Measurements from ENCODE around the gene PDE4D. TPM values are rescaled to one million over a fixed set of nuclear protein-coding genes. Genes with fewer than 3 reads are reported as not detected.
A peak's percentile ranks its signal among the peaks of the same experiment; 100 is the strongest.

The PDE4D gene
- total and polyA plus RNA-seq, 2 of the 4 experiments (the other 2 are of a cell fraction), result 1.4 to 7.9 TPM

DNA sequence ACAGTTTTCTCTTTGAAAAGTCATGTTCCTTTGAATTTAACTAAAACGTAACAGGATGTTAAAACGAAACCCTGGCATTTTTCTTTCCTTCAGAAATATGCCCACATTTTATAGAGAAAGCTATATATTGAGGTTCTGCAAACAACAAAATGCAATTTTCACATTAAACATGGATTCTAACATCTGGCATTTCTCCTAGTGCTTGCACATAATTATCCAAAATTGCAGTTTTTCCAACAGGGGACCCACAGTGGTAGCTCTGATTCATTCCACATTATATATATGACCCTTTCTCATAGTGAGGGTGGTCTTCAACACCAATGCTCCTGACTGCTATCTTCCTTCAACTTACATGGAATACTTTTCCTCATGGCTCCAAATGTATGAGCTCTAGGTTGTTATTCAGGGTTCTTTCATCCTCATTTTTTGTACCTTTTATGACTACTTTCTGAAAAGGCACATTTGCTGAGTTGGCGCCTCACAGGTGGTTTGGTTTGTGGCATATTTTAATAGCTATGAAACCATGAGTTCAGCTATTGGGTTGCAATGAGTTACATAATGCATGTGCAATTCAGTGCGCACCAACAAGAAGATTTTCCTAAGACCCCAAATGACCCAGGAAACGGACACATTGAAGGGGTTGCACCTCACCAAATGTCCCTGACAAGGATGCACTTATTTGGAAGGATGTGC is 758.9 kb downstream of the PDE4D start:
- POLR2A ChIA-PET (ENCODE audit: unreplicated experiment), result no interaction called here
- no peak overlapping the region for H4K5ac ChIP-seq (ENCODE audit: low read depth, low read length)
- ATAC-seq (ENCODE audit: low read depth) (no peak), DNase-seq (no peak)
- no peaks in the 10 kb centered on the region for H3K79me1 ChIP-seq (ENCODE audit: low read depth in 1 of 2, low read length in 2 of 2)
- no peaks in the 10 kb centered on the region for H3K36me3 ChIP-seq (ENCODE audit: control insufficient read depth, insufficient read depth, low read length)
- peak overlapping the region; percentile 13; the same call in 1 of the 2 replicates for H3K18ac ChIP-seq (ENCODE audit: low read depth, low read length)
- CTCF ChIA-PET, result interaction anchor here (1.2 kb wide), 1 partner anchor 16 kb away, joined by 3 read pairs; no protein-coding TSS in a partner anchor
- no peak overlapping the region for H2BK20ac ChIP-seq (ENCODE audit: low read depth, low read length)
- TF ChIP-seq, protein P1, sequence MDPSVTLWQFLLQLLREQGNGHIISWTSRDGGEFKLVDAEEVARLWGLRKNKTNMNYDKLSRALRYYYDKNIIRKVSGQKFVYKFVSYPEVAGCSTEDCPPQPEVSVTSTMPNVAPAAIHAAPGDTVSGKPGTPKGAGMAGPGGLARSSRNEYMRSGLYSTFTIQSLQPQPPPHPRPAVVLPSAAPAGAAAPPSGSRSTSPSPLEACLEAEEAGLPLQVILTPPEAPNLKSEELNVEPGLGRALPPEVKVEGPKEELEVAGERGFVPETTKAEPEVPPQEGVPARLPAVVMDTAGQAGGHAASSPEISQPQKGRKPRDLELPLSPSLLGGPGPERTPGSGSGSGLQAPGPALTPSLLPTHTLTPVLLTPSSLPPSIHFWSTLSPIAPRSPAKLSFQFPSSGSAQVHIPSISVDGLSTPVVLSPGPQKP (IDR thresholded peaks at IDR 0.05; ENCODE audit: borderline replicate concordance, low read depth, low read length), result no peak
- TF ChIP-seq RAD21 (IDR thresholded peaks at IDR 0.05; ENCODE audit: low read length), result no peak
- TF ChIP-seq, protein P2, sequence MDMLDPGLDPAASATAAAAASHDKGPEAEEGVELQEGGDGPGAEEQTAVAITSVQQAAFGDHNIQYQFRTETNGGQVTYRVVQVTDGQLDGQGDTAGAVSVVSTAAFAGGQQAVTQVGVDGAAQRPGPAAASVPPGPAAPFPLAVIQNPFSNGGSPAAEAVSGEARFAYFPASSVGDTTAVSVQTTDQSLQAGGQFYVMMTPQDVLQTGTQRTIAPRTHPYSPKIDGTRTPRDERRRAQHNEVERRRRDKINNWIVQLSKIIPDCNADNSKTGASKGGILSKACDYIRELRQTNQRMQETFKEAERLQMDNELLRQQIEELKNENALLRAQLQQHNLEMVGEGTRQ (IDR thresholded peaks at IDR 0.05; ENCODE audit: low read depth, low read length), result no peak
- TF ChIP-seq, protein P3, sequence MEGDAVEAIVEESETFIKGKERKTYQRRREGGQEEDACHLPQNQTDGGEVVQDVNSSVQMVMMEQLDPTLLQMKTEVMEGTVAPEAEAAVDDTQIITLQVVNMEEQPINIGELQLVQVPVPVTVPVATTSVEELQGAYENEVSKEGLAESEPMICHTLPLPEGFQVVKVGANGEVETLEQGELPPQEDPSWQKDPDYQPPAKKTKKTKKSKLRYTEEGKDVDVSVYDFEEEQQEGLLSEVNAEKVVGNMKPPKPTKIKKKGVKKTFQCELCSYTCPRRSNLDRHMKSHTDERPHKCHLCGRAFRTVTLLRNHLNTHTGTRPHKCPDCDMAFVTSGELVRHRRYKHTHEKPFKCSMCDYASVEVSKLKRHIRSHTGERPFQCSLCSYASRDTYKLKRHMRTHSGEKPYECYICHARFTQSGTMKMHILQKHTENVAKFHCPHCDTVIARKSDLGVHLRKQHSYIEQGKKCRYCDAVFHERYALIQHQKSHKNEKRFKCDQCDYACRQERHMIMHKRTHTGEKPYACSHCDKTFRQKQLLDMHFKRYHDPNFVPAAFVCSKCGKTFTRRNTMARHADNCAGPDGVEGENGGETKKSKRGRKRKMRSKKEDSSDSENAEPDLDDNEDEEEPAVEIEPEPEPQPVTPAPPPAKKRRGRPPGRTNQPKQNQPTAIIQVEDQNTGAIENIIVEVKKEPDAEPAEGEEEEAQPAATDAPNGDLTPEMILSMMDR (conservative IDR thresholded peaks at IDR 0.05; ENCODE audit: low read depth, low read length), result no peak
- TF ChIP-seq RFX5 (IDR thresholded peaks at IDR 0.05; ENCODE audit: low read depth, low read length), result no peak
- TF ChIP-seq SMC3 (IDR thresholded peaks at IDR 0.05; ENCODE audit: low read depth, low read length), result no peak
- TF ChIP-seq MAFK (IDR thresholded peaks at IDR 0.05; ENCODE audit: low read depth, low read length), result peak; percentile 54; the same call in 1 of the 2 replicates
- in situ Hi-C loops (cut with MboI; ENCODE audit: low sequenced_read_pairs), result no loop called here
- H3K9me3 ChIP-seq (ENCODE audit: control insufficient read depth, insufficient read depth, low read length), result no peaks in the 10 kb centered on the region
- H3K4me2 ChIP-seq (ENCODE audit: low read depth, low read length), result no peak overlapping the region
- no peak overlapping the region for H3K4me3 ChIP-seq (ENCODE audit: insufficient read depth, low read depth, low read length)
- WGBS, 2 experiments (ENCODE audit: extremely low coverage in 2 of 2, insufficient read length in 1 of 2), result 100% methylated on average over 1 of the region's 5 CpGs; no CpG with 5 or more reads in 1 of the 2 experiments
- no TSS peak for BruUV-seq (replicated peaks)
- H3K9me1 ChIP-seq (ENCODE audit: insufficient read depth, low read length), result peaks cover 5% of the 10 kb centered on the region
- no peaks in the 10 kb centered on the region for H3K27me3 ChIP-seq (ENCODE audit: control insufficient read depth, insufficient read depth, low read length)
- no peak overlapping the region for H2BK5ac ChIP-seq (ENCODE audit: low read depth, low read length, poor library complexity, severe bottlenecking)
- H3K4me1 ChIP-seq (ENCODE audit: control insufficient read depth, insufficient read depth, low read length), result peaks cover 5% of the 10 kb centered on the region
- no peak overlapping the region for H2AK5ac ChIP-seq (ENCODE audit: low read depth, low read length)
- no peak overlapping the region for H2BK120ac ChIP-seq (ENCODE audit: low read depth, low read length)
- no peak overlapping the region for H3K14ac ChIP-seq (replicated peaks; ENCODE audit: low read depth, low read length)
- H3K23ac ChIP-seq (ENCODE audit: low read depth, low read length), result no peak overlapping the region
- H3K56ac ChIP-seq (ENCODE audit: extremely low read depth, insufficient read depth, low read length), result no peak overlapping the region
- no peak overlapping the region for H2AK9ac ChIP-seq (replicated peaks; ENCODE audit: low read depth, low read length, poor library complexity)
- H4K20me1 ChIP-seq (ENCODE audit: insufficient read depth, low read length), result no peaks in the 10 kb centered on the region
- H3K27ac ChIP-seq (ENCODE audit: insufficient read depth, low read length), result no peak overlapping the region
- no peak overlapping the region for H4K8ac ChIP-seq (ENCODE audit: low read depth in 2 of 2, low read length in 2 of 2)
- H3K4ac ChIP-seq (ENCODE audit: low read depth, low read length), result no peak overlapping the region
- dilution Hi-C loops (cut with HindIII; ENCODE audit: low sequenced_read_pairs, unreplicated experiment), result no loop called here
- no peak overlapping the region for H4K91ac ChIP-seq (ENCODE audit: insufficient read depth, low read depth, low read length)
- H2AFZ ChIP-seq (replicated peaks; ENCODE audit: low read length, poor library complexity), result no peak overlapping the region
- H2BK15ac ChIP-seq (ENCODE audit: low read depth, low read length), result peak overlapping the region; percentile 53; the same call in 1 of the 3 replicates
- H3K9ac ChIP-seq (ENCODE audit: low read depth, low read length), result no peak overlapping the region
- intact Hi-C loops (cut with micrococcal nuclease), result no loop called here

Data from IMR-90 (cell line).